DMS 273 (cell line): ENCODE results near the gene NOS2.
"Not testable (repeated sequence)": the region's sequence is repeated elsewhere in the genome, so short reads cannot be mapped to it uniquely, and the experiment has no call there.

Source experiments
- DNase-seq: peaks from one replicate; lab custom pipeline; 2025; ENCODE audit not compliant: unreplicated experiment; lab: John Stamatoyannopoulos, UW

Gene NOS2

DNA sequence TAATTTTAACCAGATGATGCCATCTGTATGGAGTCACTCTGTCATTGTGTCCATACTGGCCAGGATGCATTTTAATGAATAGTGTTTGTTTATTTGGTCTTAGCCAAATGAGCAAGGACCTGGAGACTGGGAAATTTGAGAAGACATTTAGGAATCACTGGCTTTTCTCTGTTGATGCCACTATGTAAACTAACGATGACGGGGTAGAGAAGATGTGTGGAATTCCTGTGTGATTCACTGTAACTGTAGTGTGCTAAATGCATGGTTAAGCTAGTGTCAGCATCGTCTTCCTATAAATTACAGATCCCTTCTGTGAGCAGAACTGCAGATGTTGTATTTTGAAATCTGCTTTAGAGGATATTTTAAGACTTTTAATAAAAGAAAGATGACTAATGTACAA is 66.6 kb downstream of the NOS2 start:
- DNase-seq = no peak

- not testable (repeated sequence) for DNase-seq
Observed at GRCh38 chr17:27732746-27733145, 67.6 kb downstream of the NOS2 start.

DNA sequence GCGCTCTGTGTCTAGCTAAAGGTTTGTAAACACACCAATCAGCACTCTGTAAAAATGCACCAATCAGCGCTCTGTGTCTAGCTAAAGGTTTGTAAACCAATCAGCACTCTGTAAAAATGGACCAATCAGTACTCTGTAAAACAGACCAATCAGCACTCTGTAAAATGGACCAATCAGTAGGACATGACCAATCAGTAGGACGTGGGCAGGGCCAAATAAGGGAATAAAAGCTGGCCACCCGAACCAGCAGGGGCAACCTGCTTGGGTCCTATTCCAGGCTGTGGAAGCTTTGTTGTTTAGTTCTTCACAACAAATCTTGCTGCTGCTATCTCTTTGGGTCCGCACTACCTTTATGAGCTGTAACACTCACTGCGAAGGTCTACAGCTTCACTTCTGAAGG is 74.3 kb downstream of the NOS2 start:
- not testable (repeated sequence) for DNase-seq

DNA sequence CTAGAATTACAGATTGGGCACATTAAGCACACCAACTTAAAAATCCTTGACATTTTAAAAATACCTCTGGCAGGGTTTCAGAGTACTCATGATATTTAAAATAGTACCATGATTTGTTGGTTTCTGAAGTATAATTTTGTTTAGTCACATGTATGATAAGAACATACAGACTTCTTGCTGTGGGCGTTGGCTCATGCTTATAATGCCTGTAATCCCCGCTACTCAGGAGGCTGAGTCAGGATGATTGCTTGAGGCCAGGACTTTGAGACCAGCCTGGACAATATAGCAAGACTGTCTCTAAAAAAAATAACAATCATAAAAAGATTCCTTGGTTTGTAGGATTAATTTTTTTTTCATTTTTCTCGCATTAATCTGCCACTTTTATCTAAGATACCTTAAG is 78.5 kb downstream of the NOS2 start:
- no peak for DNase-seq
